ENCODE data around the gene ATP6AP2.

GRCh38 chrX:40612511-40612910, 31.7 kb downstream of the ATP6AP2 start:
- TF ChIP-seq, protein P1, sequence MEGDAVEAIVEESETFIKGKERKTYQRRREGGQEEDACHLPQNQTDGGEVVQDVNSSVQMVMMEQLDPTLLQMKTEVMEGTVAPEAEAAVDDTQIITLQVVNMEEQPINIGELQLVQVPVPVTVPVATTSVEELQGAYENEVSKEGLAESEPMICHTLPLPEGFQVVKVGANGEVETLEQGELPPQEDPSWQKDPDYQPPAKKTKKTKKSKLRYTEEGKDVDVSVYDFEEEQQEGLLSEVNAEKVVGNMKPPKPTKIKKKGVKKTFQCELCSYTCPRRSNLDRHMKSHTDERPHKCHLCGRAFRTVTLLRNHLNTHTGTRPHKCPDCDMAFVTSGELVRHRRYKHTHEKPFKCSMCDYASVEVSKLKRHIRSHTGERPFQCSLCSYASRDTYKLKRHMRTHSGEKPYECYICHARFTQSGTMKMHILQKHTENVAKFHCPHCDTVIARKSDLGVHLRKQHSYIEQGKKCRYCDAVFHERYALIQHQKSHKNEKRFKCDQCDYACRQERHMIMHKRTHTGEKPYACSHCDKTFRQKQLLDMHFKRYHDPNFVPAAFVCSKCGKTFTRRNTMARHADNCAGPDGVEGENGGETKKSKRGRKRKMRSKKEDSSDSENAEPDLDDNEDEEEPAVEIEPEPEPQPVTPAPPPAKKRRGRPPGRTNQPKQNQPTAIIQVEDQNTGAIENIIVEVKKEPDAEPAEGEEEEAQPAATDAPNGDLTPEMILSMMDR (IDR thresholded peaks at IDR 0.05) = no peak
- no peak for TF ChIP-seq POLR2A (IDR thresholded peaks at IDR 0.05)

Data from esophagus squamous epithelium (tissue), 4 donors.